GM12878 (cell line): ENCODE results near the gene PSMB10. TPM values are rescaled to one million over a fixed set of nuclear protein-coding genes. Genes with fewer than 3 reads are reported as not detected.

Source experiments
- ETV6 ChIP-seq, 2 experiments: fragments of 450-650 bp in 1 of 2; IDR thresholded peaks in 1 of 2; conservative IDR thresholded peaks in 1 of 2; 2 replicates each; pipeline ENCODE4 v1.6.1; 2014; ENCODE audit warnings: antibody characterized with exemption in 1 of 2, borderline replicate concordance in 1 of 2, low read depth in 1 of 2, mild to moderate bottlenecking in 1 of 2, moderate library complexity in 1 of 2
- MAX ChIP-seq: IDR thresholded peaks from 2 replicates; pipeline ENCODE4 v1.6.1; 2012; ENCODE audit warnings: low read depth, low read length, improper control_type of control experiment
- MTA2 ChIP-seq: fragments of 450-650 bp; IDR thresholded peaks from 2 replicates; pipeline ENCODE4 v1.6.1; 2016; ENCODE audit warnings: low read depth, mild to moderate bottlenecking, moderate library complexity
- RBBP5 ChIP-seq: fragments of 200-600 bp; sonication (generic); conservative IDR thresholded peaks from 2 replicates; pipeline ENCODE4 v1.6.1; 2016
- TBL1XR1 ChIP-seq: IDR thresholded peaks from 2 replicates; pipeline ENCODE4 v1.6.1; 2012; ENCODE audit warnings: low read depth, low read length, improper control_type of control experiment
- ZBED1 ChIP-seq: IDR thresholded peaks from 2 replicates; pipeline ENCODE4 v1.6.1; 2016; ENCODE audit warnings: borderline replicate concordance
- polyA plus RNA-seq, 11 experiments: library from polyadenylated mRNA; depleted of rRNA in 4 of 11; unstranded in 6 of 11; stranded (reverse) in 5 of 11; fragments of >200 nt; fragmentation: Nextera tagmentation in 4 of 11; fragmentation: Illumina TruSeq in 1 of 11; extraction: Ambion mirVana in 4 of 11; extraction: Trizol in 1 of 11; gene quantifications; 1 replicate in 1 of 11; 2 replicates in 10 of 11; pipeline versions ENCODE4 v1.2.1 to v1.2.3, GENCODE V29; 2011 to 2016; ENCODE audit warnings: inconsistent platforms in 2 of 11, missing spikeins in 2 of 11, low read depth in 1 of 11
- total RNA-seq, 4 experiments: library from RNA; depleted of rRNA in 3 of 4; stranded (reverse); fragments of >200 nt in 3 of 4; fragmentation: Illumina TruSeq in 1 of 4; extraction: Trizol in 1 of 4; gene quantifications; 2 replicates each; pipeline versions ENCODE4 v1.2.1 to v1.2.3, GENCODE V29; 2013 to 2021
- TF ChIP-seq, protein P1 (sequence below): IDR thresholded peaks from 2 replicates; pipeline ENCODE4 v1.6.1; 2012; ENCODE audit warnings: mild to moderate bottlenecking, low read depth, low read length
- TF ChIP-seq, protein P2 (sequence below): fragments of 450-650 bp; IDR thresholded peaks from 2 replicates; pipeline ENCODE4 v1.6.1; 2017; ENCODE audit warnings: borderline replicate concordance
- TF ChIP-seq, protein P3 (sequence below): fragments of 450-650 bp; IDR thresholded peaks from 2 replicates; pipeline ENCODE4 v1.6.1; 2016; ENCODE audit warnings: mild to moderate bottlenecking, moderate library complexity, borderline replicate concordance

PSMB10 gene
- total and polyA plus RNA-seq, 10 of the 15 experiments (the other 5 are each of a cell fraction or from before 2014, with no cell fraction given): 24.1 to 308 (median 151) TPM

- TF ChIP-seq, protein P1, sequence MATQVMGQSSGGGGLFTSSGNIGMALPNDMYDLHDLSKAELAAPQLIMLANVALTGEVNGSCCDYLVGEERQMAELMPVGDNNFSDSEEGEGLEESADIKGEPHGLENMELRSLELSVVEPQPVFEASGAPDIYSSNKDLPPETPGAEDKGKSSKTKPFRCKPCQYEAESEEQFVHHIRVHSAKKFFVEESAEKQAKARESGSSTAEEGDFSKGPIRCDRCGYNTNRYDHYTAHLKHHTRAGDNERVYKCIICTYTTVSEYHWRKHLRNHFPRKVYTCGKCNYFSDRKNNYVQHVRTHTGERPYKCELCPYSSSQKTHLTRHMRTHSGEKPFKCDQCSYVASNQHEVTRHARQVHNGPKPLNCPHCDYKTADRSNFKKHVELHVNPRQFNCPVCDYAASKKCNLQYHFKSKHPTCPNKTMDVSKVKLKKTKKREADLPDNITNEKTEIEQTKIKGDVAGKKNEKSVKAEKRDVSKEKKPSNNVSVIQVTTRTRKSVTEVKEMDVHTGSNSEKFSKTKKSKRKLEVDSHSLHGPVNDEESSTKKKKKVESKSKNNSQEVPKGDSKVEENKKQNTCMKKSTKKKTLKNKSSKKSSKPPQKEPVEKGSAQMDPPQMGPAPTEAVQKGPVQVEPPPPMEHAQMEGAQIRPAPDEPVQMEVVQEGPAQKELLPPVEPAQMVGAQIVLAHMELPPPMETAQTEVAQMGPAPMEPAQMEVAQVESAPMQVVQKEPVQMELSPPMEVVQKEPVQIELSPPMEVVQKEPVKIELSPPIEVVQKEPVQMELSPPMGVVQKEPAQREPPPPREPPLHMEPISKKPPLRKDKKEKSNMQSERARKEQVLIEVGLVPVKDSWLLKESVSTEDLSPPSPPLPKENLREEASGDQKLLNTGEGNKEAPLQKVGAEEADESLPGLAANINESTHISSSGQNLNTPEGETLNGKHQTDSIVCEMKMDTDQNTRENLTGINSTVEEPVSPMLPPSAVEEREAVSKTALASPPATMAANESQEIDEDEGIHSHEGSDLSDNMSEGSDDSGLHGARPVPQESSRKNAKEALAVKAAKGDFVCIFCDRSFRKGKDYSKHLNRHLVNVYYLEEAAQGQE: no peak
- TF ChIP-seq MAX (no peak), RBBP5 (no peak), ZBED1 (no peak), TBL1XR1 (no peak), MTA2 (no peak), ETV6 (conservative IDR thresholded peaks at IDR 0.05 in 1 of 2, IDR thresholded peaks at IDR 0.05 in 1 of 2; ENCODE audit: borderline replicate concordance in 1 of 2, low read depth in 1 of 2) (no peak)
- TF ChIP-seq, protein P2, sequence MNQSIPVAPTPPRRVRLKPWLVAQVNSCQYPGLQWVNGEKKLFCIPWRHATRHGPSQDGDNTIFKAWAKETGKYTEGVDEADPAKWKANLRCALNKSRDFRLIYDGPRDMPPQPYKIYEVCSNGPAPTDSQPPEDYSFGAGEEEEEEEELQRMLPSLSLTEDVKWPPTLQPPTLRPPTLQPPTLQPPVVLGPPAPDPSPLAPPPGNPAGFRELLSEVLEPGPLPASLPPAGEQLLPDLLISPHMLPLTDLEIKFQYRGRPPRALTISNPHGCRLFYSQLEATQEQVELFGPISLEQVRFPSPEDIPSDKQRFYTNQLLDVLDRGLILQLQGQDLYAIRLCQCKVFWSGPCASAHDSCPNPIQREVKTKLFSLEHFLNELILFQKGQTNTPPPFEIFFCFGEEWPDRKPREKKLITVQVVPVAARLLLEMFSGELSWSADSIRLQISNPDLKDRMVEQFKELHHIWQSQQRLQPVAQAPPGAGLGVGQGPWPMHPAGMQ: no peak
- TF ChIP-seq, protein P3, sequence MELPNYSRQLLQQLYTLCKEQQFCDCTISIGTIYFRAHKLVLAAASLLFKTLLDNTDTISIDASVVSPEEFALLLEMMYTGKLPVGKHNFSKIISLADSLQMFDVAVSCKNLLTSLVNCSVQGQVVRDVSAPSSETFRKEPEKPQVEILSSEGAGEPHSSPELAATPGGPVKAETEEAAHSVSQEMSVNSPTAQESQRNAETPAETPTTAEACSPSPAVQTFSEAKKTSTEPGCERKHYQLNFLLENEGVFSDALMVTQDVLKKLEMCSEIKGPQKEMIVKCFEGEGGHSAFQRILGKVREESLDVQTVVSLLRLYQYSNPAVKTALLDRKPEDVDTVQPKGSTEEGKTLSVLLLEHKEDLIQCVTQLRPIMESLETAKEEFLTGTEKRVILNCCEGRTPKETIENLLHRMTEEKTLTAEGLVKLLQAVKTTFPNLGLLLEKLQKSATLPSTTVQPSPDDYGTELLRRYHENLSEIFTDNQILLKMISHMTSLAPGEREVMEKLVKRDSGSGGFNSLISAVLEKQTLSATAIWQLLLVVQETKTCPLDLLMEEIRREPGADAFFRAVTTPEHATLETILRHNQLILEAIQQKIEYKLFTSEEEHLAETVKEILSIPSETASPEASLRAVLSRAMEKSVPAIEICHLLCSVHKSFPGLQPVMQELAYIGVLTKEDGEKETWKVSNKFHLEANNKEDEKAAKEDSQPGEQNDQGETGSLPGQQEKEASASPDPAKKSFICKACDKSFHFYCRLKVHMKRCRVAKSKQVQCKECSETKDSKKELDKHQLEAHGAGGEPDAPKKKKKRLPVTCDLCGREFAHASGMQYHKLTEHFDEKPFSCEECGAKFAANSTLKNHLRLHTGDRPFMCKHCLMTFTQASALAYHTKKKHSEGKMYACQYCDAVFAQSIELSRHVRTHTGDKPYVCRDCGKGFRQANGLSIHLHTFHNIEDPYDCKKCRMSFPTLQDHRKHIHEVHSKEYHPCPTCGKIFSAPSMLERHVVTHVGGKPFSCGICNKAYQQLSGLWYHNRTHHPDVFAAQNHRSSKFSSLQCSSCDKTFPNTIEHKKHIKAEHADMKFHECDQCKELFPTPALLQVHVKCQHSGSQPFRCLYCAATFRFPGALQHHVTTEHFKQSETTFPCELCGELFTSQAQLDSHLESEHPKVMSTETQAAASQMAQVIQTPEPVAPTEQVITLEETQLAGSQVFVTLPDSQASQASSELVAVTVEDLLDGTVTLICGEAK: no peak
Observed at GRCh38 chr16:67953641-67954375, 17.2 kb upstream of the PSMB10 start (continued).
